ENCODE results near the gene ZDHHC11.
"Not testable (repeated sequence)": the region's sequence is repeated elsewhere in the genome, so short reads cannot be mapped to it uniquely, and the experiment has no call there.

Gene ZDHHC11

DNA sequence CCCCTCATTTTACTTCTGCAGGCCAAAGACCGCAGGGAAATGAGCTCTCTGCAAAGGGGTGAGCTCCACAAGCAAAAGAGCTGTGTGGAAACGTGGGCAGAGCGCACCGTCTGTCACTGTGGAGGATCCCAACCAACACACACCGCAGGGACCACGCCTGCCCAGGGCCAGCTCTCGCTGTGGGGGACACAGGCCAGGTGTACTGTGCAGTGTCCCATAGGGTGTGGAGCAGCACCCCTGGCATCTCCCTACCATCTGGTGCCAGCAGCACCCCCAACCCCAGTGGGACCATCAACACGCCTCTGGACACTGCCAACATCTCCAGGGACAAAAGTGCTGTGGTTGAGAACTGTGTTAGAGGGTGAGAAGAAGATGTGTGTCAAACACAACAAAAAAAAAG is 27.9 kb upstream of the ZDHHC11 start:
- DNase-seq, result not testable (repeated sequence)

DNA sequence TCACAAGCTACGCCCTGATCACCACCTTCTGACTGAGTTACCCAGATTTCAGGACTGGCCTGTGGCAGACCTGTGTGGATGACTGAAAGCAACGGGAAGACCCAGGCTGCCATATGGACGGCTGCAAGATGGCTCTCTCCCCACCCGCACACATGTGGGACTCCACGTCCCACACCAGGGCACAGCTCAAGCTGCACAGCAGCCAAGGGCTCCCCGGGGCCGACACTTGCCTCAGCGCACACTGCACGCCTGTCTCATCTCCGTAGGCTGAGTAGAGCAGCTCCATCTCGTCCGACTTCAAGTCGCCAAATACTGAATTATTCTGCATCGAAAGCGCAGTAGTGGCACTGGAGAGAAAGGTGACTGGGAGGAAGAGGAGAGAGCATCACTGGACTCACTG is 27.3 kb upstream of the ZDHHC11 start:
- DNase-seq, result no peak

DNA sequence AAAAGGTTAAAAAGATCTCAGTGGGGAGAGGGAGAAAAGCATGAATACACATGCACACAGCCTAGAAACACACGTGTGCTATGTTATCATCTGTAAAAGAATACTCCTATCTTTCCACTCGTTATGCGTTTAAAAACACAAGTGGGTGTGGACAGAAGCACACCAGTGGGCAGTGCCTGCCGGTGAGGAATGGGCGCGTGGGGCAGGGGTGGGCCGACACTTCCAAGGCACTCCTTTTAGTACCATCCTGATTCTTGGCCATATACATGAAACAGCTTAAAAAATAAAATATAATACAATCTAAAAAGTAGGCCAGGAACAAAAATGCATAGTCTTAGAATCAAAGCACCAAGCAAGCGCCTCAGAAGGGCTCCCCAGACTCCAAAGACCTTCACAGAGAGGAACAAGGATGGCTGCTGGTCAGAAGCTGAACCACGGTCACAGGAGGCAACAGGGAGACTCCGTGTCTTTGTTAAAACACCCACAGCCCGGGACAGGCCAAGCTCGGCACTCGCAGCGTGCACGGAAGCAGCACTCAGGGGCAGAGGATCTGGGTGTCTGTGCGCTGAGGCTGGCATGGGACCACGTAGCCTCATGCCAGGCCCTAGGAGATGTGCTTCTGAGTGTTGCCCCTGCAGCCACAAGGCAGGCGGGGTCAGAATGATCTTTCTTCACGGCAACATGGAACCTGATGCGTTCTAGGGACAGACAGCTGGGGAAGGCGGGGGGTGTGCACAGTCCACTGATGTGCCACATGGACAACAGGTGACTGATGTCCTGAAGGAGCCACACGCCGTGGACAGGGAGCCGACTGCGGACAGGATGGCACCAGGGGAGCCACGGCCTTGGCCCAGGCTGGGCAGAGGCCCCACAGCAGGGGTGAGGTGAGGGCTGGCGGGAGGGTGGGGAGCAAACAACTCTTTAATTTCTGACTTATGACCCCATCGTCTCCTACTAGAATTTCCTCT is 25.9 kb upstream of the ZDHHC11 start:
- no peak for DNase-seq

DNA sequence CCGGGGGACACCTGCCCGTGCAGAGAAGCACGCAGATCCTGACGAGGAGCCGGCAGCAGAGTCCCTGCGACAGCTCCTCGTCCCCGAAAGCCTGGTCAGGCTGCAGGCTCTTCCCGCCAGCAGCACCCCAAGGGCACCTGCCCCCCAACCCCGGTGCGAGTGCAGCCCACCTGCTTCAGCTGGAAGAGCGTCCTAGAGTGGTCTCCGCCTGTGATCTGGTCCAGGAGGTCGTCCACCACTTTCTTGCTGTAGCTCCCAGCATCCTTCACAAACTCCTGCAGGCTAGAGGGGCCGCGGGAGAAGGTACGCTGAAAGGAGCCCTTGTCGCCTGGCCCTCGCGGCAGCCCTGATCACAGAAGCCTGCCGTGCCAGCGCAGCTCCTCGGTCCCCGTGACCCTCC is 25.1 kb upstream of the ZDHHC11 start:
- no peak for DNase-seq

DNA sequence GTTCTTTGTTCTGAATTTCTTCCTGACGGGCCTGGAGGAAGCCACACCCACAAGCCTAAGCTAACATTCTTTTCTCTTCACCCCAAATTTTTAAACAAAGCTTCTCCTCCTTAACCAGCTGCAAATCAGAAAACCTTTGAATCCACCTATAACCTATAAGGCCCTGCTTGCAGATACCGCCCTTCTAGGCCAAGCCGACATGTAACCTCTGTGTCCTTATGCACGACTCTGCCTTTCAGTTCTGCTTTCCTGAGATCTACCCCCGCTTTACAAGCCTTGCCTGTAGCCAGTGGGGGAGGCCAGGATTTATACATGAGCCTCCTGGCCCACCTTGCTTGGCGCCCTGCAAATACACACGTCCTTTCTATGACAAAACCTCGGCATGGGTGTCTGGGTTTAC is 22.5 kb upstream of the ZDHHC11 start:
- DNase-seq, result no peak

DNA sequence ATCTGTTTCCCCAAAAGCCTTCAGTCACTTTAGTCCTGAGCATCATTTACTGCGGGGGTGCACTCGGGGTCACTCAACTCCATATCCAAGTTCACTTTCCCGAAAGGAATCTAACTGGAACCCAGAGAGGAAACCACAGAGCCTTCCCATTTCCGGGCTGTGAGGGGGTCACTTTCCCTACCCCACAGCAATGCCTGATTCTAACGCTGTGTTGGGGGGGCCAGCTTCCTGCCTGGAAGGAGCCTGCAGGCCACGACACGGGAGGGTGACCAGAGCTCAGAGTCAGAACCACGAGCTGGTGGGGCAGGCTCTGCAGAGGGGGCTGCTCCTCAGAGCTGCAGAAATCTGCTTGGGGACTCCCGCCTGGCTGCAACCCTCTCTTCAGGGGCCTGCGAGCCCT is 21.5 kb upstream of the ZDHHC11 start:
- no peak for DNase-seq

DNA sequence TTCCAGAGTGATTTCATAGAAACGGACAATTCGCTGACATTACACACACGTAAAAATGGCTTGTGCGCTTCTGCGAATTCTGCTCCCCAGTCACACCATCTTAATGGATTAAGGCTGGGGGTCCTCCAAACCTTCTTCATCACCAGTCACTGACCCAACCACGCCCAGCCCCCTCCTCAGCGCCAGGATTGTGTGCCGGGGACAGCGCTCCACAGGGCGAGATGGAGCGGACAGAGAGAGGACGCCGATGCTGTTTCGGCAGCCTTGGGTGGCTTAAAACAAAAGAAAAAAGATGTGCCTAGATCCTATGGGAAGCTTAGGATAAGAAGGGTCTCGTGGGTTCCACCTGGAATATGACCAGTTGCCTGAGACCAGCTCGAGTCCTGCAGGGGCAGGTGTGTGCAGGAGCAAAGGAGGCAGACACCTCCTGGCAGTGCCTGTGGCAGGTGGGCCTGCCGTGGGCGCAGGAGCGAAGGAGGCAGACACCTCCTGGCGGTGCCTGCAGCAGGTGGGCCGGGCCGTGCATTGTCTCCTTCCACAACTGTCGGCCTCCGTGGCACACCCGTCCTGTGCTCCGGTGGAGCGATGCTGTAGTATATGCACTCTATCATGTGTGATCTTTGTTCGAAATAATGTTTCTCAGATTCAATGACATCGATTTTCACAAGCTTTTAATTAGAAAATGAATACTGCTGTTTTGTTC is 21.0 kb upstream of the ZDHHC11 start:
- no peak for DNase-seq

DNA sequence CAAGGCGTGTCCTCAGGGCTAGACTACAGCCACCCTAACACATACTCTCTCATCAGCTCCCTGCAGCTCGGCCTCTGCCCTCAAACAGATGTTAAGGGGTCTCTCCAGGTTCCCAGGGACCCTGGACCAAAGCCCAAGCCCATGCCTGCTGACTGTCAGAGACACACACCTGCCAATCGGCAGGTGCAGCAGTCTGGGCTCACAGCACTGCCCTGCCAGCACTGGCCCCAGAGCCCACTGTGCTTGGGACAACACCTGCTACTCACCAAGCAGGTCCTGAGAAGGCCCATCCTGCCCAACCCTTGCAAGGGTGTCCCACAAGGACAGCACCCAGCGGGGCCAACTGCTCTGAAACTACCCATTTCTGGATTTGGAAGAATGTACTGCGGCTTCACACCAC is 20.2 kb upstream of the ZDHHC11 start:
- DNase-seq, result no peak

DNA sequence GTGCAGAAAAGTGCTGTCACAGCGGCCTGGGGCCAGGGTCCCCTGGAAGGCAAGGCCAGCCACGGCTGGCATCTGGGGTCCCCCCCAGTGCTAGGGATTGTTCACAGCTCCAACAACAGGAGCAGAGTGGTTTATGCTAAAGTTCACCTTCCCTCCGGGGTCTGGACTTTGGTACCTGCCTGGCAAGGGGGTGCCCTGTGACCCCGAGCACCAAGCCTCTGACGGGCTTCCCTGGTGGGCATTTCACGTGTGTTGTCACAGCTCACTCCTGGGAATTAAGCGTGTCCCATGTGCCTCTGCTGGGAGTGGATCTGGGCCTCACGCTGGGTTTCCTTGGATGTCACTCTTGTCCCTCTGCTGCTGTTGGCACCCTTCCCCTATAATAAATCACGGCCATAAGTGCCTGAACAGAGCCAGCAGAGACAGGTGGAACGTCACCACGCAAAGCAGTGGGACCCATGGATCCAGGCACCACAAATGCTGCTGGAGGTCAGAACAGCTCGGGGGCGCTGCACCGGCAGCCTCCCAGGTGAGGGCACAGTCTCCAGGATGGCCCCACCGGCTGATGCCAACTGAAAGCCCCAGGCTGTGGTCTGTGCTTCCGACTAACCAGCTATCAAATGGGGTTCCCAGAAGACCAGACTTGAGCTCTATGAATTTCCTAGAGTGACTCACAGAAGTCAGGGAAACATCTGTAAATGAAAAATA is 17.8 kb upstream of the ZDHHC11 start:
- no peak for DNase-seq

DNA sequence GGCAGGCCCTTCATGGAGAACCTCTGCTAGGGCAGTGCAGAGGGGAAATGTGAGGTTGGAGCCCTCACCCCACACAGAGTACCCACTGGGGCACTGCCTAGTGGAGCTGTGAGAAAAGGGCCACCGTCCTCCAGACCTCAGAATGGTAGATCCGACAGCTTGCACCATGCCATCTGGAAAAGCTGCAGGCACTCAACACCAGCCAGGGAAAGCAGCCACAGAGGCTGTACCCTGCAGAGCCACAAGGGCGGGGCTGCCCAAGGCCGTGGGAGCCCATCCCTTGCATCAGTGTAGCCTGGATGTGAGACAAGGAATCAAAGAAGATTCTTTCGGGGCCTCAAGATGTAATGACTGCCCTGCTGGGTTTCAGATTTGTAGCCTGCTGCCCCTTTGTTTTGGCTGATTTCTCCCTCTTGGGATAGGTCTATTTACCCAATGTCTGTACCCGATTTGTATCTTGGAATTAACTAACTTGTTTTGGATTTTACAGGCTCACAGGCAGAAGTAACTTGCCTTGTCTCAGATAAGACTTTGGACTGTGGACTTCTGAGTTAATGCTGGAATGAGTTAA is 16.6 kb upstream of the ZDHHC11 start:
- DNase-seq, result no peak

DNA sequence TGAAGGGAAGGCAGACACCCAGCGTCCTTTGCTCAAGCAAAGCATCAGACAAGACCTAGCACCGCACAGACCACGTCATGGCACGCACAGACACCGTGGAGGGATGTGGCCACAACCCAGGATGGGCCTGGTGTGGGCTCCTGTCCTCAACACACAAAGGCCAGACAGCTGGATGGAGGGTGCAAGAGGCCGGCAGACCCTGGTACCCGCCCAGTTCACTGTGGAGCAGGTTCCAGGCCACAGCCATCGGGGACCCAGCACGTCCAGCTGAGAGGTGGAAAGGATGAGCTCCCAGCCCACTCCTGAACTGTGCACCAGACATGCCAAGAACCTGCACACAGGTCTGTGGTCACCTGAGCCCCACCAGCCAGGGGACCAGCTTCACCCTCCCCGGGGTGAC is 15.0 kb upstream of the ZDHHC11 start:
- no peak for DNase-seq

DNA sequence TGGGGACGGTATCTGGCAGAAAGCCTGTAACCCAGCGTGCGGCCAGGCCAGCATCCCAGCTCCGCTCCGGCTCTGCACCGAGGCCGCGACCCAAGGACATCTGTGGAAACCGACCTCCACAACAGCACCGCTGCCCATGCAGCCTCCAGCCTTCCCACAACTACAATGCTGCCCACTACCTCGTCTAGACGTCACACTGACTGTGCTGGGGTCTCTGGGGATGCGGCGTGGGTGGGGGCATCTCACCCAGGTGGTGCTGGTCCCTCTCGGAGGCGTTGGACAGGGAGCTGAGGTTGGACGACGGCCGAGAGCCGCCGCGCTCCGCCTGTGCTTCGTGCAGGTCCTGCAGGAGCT is 14.4 kb upstream of the ZDHHC11 start:
- DNase-seq, result no peak

DNA sequence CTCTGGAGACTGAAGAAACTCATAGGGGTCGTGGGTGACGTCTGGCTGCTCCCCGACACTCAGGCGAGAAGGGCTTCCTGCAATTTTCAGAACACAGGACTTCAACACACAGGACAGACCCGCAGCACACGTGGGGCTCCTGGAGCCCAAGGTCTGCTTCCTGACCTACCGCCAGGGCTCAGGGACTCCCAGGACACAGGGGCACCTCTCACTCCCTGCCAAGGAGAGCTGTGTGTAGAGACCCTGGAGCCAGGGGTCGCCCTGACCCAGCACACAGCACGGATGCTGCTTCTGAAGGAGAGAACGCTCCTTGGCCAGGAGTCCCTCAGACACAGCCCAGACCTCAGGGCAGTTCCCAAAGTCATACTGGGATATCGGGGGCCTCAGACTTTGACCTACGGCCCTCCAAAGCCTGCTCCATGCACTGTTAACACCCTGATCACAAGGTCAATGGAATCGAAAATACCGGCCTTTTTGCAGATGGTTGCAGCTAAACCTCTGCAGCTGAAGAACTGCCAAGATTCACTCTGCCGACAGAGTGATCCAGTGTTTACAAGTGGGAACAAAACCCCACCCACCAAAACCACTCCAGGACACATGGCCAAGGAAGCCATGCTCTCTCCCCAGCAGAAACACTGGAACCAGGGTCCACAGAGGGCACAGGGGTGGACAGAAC is 13.8 kb upstream of the ZDHHC11 start:
- DNase-seq, result no peak

DNA sequence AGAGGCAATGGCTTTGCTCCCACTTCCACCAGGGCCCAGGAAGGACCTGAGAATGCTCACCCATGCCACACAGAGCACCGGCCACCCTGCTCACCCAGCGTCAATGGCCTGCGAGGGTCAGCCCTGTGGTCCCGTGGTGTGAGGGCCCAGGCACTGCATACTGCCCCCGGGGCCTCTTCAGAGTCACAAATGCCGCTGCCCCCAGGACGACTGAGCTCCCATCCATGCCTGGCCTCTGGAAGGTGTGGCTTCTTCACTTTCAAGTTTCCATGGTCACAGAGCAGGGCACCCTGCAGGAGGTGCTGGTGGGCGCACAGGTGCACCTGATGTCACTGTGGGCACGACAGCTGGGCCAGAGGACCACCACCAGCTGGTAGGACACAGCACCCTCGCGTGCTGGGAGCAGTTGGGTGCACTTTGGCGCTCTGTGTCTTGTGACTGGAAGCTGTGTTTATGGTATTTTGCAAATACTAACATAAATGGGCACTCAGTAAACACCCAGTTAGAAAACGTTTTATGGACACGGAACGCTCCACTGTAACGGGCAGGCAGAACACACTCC is 12.5 kb upstream of the ZDHHC11 start:
- no peak for DNase-seq

DNA sequence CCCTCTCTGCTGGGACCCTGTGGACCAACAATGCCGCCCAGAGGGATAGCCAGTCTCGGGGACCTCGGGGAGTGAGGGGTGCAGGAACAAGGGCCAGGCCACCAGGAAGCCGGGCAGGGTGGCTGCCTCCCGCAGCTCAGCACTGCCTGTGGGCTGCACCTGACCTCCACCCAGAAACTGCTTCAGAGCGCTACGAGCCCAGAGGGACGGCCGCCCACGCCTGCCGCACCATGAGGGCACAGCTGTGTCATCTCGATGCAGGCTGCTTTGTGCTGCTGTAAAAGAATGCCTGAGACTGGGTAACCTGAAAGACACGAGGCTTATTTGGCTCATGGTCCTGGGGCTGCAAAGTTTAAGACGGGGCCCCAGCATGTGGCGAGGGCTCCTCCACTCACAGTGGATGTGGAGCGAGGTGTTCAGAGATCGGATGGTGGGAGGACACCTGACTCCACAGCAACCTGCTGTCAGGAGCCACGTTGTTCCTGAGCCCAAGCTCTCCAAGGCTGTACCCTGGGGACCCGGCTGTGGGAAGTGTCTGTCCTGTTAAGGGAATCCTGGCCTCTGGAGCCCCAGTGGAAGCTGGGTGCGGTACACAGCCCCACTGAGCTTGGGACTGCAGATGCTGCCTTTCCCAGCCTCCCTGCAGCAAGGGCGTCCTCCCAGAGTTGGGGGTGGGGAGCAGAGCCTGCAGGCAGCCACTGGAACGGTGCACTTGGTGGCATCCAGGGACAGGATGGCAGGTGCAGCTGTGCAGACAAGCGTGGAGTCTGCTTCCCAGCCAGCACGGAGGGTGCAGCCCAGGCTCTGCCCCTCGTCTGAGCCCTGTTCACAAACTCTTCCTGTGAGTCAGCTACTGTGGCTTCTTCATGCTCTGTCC is 11.8 kb upstream of the ZDHHC11 start:
- no peak for DNase-seq

DNA sequence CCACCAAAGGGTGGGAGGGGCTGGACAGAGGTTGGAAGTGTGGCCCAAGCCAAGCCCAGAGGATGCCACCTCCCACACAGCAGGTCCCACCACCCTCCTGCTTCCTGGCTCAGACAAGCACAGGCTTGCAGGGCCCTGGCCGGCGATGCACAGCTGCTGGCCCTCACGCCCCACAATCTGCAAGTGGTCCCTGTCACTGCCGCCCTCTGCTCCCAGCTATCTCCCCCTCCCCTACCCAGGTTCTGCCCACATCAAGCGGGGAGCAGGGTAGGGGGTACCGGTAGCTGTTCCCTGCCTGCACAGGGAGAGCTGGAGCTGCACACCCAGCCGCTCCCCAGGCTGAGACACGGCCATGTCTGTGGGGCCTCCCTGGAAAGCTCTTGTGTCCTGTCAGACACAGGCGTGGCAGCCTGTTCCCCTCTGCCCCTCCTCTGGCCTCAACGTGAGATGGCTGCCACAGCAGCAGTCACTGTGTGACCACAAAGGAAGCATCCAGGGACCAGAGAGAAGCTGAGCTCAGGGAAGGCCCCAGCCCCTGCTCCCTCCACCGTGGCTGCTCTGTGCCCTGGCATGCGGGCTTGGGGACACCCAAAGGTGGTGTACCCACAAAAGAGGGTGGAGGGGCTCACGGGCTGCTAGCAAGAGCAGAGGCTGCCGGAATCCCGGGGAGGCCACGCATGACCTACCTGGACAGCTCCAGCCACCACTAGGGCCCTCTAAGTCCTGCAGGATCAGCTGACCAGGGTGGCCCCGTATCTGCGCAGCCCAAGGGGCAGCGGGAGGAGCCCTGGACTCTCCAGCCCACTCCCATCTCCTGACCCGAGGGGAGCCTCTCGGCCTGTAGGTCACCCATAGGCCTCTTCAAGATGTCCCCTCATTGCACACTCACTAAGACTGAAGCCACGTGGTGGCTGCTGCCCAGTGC is 10.9 kb upstream of the ZDHHC11 start:
- DNase-seq, result no peak

DNA sequence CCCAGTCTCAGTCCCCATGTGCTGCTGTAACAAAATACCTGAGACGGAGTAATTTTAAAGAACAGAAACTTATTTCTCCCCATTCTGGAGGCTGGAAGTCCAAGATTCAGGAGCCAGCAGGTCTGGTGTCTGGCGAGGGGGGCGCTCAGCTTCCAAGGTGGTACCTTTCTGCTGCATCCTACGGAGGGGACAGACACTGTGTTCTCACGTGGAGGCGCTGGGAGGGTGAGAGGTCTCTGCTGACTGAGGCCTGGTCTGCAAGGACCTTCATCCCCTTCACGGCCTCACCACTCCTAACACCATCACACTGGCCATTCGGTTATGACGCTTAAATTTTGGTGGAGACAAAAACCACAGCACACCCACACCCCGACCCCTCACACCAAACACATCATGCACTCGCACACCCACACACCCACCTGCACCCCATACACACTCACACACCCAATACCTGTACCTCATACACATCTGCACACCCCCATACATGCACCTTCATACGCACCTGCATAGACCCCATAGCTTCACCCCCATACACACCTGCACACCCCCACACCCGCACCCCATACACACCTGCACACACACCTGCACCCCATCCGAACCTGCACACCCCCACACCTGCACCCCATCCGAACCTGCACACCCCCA is 9.8 kb upstream of the ZDHHC11 start:
- no peak for DNase-seq

DNA sequence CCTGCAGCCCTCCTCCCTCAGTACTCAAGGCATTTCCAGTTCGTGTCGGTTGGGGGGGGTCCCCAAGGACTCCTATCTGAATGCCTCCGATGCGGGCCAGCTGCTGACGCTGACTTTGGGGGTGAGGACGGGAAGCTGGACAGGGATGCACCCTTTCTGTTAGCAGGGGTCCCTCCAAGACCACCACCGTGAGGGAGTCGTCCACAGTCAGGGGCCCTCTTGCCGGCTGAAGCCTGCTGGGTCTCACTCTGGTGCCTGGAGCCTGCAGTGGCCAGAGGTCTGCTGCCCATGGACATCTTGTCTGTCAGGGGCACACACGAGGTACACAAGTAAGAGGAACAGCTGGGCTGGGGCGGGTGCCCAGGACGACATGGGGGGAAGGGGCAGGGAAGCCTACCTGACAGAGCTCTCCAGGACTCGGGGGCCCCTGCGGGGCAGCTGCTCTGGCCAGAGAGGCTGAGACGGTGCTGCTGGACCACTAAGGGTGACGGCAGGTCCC is 9.1 kb upstream of the ZDHHC11 start:
- DNase-seq, result no peak

DNA sequence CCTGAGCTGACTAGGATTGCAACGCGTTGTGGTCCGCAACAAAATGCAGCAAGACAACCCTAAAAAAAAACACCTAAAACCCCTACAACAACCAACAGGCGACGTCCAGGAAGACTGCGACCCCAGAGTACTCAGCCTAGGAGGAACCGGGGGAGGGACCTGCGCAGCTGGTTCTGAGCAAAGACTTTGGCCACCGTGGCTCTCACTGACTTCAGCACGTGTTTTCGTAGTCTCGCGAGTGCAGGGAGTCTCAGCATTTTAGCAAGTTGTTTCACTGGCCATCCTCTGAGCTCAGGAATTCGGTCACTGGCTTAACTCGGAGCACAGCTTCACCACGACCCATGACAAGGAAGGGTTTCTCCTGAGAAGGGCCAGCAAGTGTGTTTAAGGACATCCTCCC is 8.6 kb upstream of the ZDHHC11 start:
- no peak for DNase-seq

DNA sequence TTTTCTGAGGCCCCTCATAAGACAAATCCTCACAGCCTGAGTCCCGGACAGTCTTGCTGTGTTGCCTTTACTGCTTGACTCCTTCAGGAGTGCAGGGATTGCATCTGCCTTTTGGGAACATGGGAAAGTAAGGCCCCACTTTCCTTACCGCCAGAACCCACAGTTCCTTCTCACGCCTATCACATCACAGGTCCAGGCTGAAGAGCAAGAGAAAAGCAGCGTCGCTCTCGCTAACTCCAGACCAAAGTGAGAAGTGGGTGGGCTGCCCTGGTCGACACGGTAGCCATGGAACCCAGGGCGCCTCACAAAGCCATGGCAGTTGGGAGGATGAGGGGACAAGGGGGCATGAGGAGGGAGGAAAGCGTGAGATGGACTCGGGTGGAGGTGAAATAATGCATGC is 7.9 kb upstream of the ZDHHC11 start:
- DNase-seq, result no peak

All from inflammatory macrophage treated with lipopolysaccharide for 1 hour (primary cell).